HG03432 (cell line): ENCODE measurements around the gene ANKS3.
"Not testable (repeated sequence)": the region's sequence is repeated elsewhere in the genome, so short reads cannot be mapped to it uniquely, and the experiment has no call there.

ENCODE experiments used
- ATAC-seq: cut with Tn5 transposase; IDR thresholded peaks from one replicate; pipeline ENCODE4 v1.9.1; 2021; ENCODE audit warnings: mild to moderate bottlenecking, moderate library complexity; ENCODE audit not compliant: unreplicated experiment

Gene ANKS3

DNA sequence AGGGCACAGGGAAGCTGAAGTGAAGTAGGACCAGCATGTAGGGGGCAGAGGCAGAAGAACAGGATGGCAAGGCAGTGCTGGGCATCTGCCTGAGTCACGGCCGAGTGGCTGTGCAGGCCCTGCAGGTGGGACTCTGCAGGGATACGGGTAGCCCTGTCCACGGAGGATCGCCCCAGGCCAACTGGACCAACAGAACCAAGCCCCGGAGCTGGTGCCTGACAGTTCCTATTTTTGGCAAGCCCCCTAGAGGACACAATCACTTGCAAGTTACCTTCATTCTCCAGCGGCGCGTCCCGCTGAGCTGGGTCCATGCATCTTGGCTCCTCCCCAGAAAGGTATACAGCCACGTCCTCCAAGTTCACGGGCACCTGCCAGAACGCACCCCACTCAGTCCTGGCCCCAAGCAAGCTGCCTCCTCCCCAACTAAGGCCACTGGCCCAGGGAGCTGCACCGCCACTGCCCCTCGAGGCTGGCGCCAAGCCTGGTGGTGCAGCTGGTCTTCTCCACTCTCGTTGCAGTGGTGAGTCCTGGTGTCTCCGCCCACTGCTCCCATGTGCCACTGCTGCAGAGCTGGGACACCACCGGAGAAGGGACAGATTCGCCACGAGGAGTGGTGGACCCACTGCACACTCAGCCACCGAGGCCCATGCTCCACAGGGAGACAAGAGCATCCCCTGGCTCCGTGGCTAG lies 26.3 kb upstream of the ANKS3 start:
- ATAC-seq = no peak

- ATAC-seq = no peak
Observed at GRCh38 chr16:4755687-4756086, 21.6 kb upstream of the ANKS3 start.

DNA sequence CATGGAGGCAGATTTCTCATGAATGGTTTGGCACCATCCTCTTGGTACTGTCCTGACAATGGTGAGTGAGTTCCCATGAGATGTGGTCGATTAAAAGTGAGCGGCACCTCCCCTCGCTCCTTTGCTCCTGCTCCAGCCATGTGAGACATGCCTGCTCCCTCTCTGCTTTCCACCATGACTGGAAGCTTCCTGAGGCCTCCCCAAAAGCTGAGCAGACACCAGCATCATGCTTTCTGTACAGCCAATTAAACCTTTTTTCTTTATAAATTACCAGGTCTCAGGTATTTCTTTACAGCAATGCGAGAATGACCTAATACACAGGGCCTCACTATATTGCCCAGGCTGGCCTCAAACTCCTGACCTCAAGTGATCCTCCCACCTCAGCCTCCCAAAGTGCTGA lies 20.8 kb upstream of the ANKS3 start:
- ATAC-seq = no peak

DNA sequence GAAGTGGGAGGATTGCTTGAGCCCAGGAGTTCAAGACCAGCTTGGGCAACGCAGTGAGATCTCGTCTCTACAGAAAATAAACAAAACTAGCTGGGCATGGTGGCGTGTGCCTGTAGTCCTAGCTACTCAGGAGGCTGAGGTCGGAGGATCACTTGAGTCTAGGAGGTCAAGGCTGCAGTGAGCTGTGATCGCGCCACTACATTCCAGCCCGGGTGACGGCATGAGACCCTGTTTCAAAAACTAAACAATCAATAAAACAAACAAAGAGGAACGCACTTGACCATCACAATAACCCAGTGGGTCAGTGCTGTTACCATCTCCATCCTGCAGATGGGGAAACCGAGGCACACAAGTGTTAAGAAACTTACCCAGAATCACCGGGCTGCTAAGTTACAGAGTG lies 19.2 kb upstream of the ANKS3 start:
- ATAC-seq = no peak

DNA sequence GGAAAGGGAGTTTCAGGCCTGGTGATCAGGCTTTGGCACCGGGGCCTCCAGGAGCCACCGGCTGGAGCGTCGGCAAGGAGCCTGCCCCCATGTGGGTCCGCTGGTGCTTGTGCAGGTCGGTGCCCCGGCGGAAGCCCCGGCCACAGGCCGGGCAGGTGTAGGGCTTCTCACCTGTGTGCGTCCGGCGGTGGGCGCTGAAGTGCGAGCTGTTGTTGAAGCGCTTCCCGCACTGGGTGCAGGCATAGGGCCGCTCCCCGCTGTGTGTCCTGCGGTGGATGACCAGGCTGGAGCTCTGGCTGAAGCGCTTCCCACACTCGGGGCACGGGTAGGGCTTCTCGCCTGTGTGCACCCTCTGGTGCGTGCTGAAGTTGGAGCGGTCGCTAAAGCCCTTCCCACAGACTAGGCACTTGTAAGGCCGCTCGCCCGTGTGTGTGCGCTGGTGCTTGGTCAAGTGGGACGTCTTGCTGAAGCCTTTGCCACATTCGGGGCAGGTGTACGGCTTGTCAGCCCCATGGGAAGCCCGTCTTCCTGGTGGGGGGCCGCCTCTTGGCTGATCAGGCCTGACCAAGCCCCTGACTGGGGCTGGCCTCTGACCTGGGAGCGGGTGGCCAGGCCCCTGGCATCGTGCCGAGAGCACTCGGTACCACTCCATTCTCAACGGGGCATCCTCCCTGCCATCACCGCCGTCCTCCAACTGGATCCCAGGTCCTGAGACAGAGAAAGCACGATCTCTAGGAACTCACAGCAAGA lies 18.5 kb upstream of the ANKS3 start:
- ATAC-seq = no peak

DNA sequence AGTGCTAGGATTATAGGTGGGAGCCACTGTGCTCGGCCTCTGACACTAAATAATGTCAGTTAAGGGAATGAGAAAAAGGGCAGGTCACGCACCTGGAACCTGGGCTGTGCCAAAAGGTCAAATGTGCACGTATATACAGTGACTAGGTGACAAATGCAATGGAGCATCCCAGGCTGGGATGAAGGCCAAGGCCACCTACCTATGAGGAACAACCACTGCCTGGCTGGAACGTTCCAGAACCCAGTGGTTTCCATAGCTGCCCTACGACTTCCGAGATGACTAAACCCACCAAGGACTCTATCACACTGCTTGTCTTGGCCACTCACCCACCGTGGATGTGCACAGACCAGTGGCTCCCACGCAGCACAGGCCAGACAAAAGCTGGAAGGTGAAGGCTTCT lies 16.8 kb upstream of the ANKS3 start:
- no peak for ATAC-seq

DNA sequence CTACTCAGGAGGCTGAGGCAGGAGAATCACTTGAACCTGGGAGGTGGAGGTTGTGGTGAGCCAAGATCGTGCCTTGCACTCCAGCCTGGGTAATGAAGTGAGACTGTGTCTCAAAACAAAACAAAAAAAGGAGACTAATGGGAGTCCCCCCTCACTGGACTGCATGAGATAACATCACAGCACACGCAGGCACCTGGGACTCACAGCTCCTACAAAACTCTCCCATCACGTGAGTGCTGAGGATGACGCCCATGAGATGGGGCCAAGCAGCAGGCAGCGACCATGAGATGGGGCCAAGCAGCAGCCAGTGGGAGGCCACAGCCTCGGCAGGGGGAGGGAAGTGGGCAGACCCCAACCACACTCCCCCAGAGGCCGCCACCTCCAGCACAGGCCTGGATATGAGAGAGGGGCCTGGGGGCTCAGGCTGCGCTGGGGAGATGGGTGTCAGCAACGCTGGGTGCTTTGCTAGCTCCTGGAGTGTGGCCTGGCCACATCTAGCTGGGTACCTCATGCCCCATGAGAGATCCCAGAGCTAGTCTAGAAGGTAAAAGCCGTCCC lies 15.7 kb upstream of the ANKS3 start:
- ATAC-seq = no peak

DNA sequence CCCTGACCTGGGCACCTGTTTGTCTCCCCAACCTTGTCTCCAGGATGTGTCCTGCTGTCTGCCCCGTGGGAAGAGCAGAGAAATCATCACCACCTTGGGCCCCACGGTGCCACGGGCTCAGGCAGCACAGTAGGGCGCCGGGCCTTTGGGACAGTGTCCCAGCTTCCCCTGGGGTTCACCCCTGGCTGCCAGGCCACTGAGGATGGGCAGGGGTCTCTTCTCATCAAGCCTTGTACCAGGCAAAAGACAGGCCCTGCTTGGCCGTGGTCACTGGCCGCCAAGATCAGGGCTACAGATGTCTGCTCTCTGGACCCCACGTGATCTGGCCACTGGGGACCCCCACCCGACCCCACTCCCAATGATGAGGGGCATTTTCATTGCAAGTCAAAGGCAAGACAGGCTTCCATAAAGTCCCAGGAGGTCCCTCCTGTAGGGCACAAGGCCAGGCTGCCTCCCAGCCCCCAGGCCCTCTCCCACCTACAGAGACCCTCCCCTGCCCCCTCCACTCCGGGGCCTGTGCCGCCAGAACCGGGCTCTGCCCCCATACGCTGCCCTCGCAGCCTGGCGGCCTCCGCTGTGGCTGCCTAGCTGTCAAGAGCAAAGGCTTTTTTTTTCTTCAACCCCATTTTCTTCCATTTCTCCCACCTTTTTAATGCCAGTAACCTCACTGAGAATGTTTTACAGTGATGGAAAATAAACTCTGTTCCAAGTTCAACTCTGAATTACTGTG lies 14.8 kb upstream of the ANKS3 start:
- no peak for ATAC-seq

GRCh38 chr16:4747906-4748681 lies 14.0 kb upstream of the ANKS3 start:
- no peak for ATAC-seq

DNA sequence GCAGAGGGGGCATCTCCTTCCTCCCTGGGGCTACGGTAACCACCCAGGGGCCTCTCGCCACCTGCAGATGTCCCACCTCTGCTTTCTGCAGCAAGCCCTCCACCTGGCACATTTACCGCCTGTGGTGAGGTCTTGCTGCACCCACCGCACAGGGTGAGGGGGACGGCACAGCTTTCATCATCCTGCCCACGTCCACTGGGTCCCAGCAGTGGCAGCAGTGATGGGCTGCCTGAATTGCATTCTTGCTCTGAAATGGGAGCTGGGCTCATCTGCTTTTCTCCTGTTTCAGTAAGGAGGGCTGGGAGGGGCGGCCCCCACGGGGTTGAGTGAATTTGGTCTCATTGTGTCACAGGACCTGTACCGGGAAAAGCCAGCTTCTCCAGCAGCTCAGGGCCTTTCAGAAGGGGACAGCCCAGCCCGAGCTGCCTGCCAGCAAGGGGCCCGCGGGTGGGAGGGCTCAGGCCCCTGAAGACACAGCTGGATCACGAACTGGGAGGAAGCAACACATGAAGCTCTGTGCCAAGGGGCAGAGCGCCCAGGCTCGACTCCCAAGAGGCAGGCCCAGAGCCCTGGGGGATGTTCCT lies 13.0 kb upstream of the ANKS3 start:
- ATAC-seq = no peak

DNA sequence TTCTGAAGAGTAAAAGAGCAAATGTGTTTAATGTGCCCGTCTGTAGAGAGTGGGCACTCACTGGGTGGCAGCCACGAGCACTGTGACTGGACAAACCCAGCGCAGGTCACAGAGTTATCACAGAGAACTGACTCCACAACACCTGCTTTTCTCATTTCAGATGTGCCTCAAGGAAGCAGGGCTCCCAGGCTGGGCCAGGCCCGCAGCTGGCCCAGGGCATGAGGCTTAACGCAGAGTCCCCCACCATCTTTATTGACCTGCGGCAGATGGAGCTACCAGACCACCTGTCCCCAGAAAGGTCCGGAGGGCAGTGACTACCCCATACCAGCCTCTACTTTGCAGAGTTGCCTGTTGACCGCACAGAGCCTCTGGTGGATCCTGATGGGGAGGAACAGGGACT lies 12.1 kb upstream of the ANKS3 start:
- ATAC-seq = no peak

DNA sequence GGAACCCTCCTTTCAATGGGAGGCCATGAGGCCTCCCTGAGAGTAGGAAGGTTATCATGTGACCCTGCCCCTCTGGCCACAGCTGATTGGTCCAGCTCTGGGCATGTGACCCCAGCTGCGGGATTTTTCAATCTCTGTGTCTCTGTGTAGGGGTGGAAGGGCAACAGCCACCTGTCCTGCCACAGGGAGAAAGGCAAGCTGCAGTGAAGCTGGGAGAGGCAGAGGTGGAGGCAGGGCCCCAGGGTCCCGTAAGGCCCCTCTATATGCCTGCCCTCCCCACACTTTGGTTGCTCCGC lies 11.2 kb upstream of the ANKS3 start:
- no peak for ATAC-seq

GRCh38 chr16:4744555-4745273 lies 10.6 kb upstream of the ANKS3 start:
- no peak for ATAC-seq

DNA sequence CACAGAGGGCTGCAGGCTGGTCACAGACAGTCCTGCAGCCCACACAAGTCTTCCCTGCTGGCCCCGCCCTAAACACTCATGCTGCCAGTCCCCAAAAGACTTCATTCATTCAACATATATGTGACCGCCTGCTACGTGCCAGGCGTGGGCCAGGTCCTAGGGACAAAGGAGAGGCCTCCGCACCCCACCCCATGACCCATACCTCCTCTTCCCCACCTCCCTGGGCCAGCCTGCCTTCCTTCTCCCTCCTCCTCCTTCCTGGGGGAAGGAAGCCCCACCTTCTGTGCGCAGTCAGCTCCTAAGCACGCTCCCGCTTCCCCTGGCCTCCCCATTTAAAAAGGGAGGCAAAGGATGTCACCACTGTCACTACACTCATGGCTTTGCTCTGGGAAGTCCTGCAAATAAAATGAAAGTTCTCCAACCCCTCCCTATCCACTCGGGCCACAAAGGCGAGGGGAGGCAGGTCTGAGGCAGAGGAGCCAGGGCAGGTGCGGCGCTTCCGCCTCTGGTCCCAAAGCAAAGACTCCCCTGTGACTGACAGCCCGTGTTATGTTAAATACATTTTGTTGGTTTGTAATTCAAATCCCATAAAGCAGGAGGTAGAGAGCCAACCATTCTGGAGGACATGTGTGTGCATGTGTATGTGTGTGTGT lies 9.3 kb upstream of the ANKS3 start:
- no peak for ATAC-seq

DNA sequence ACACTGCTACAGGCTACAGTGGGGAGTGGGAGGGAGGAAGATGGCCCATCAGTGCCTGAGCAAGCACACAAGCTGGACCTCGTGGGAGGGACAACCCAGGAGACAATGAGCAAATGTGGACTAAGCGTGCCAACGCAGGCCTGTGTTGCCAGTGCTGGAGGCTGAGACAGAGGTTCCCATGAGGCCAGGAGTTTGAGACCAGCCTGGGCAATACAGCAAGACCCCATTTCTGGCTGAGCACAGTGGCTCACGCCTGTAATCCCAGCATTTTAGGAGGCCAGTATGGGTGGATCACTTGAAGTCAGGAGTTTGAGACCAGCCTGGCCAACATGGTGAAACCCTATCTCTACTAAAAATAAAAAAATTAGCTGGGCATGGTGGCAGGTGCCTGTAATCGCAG lies 4.3 kb upstream of the ANKS3 start:
- ATAC-seq = not testable (repeated sequence)

DNA sequence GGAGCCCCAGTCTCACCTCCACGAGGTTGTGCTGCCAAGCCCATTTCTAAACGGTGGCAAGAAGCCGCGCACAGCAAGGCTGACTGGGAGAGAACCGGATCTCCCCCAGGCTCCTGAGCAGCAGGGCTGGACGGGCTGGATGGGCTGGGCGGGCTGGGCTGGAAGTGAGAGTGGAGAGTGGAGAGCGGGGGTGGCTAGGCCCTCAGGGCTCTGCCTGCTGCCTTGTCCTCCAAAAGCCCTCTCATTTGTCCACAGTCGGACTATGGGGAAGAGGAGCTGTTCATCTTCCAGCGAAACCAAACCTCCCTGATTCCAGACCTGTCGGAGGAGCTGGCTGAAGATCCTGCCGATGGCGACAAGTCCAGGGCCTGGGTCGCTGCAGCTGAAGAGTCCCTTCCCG lies 3.5 kb upstream of the ANKS3 start:
- ATAC-seq = no peak

DNA sequence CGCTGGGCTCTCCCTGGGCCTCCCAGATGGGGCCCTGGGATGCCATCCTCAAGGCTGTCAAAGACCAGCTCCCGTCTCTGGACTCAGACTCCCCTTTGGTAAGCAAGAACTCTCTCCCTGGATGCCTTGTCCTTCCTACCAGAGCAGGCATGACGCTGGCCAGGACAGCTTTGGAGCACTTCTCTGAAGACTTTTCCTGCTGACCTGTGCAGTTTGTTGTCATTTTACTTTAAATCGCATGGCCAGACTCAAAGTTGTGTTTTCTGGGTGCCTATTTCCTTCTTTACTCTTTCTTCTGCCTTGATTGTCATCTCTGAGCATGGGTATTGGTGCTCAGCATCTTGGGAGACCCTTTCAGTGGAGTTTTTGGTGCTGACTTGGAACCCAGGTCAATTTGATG lies 2.5 kb upstream of the ANKS3 start:
- ATAC-seq = no peak

- ATAC-seq = peak; percentile 66
Observed at GRCh38 chr16:4734730-4735535, 862 bp upstream of the ANKS3 start.

DNA sequence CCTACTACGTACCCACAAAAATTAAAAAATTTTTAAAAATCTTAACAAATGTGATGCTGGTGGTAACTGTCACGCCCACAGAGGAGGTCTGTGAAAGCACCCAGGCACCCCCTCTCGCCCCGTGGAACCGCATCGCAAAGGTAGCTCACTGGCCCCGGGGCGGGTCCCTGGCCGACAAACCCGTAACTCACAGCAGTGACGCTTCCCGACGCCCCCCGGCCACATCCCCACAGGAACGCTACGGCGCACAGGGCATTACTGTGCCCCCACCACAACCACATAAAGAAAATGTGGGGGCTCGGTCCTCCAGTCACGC lies 366 bp downstream of the ANKS3 start:
- peak; percentile 11 for ATAC-seq
